ENCODE data around the gene BCL2L11. TPM values are rescaled to one million over a fixed set of nuclear protein-coding genes. Genes with fewer than 3 reads are reported as not detected.

The BCL2L11 gene
- total and polyA plus RNA-seq, 10 of the 15 experiments (the other 5 are each of a cell fraction or from before 2014, with no cell fraction given), result 0.29 to 10.1 (median 1.1) TPM

DNA sequence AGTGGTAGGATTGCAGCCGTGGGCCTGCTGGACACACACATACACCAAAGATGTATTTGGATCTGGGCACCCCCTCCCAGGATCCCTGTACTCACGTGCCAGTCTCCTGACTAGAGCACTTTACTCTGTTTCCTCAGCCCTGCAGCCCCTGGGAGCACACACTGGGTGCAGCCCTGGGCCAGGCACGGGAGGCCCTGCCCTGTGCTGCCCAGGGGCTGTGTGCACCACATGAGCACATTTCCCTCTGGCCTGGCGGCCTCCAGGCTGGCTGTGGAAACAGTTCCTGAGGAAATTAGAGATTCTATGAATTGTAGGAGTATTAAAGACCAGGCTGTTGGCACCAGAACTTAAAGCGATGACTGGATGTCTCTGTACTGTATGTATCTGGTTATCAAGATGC, 45.4 kb downstream of the BCL2L11 start:
- H3K4me3 ChIP-seq, result no peak overlapping the region
- TF ChIP-seq, protein P1, sequence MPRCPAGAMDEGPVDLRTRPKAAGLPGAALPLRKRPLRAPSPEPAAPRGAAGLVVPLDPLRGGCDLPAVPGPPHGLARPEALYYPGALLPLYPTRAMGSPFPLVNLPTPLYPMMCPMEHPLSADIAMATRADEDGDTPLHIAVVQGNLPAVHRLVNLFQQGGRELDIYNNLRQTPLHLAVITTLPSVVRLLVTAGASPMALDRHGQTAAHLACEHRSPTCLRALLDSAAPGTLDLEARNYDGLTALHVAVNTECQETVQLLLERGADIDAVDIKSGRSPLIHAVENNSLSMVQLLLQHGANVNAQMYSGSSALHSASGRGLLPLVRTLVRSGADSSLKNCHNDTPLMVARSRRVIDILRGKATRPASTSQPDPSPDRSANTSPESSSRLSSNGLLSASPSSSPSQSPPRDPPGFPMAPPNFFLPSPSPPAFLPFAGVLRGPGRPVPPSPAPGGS (IDR thresholded peaks at IDR 0.05; ENCODE audit: borderline replicate concordance, insufficient read depth, low read depth, low read length, poor library complexity, severe bottlenecking), result no peak
- TF ChIP-seq, protein P2, sequence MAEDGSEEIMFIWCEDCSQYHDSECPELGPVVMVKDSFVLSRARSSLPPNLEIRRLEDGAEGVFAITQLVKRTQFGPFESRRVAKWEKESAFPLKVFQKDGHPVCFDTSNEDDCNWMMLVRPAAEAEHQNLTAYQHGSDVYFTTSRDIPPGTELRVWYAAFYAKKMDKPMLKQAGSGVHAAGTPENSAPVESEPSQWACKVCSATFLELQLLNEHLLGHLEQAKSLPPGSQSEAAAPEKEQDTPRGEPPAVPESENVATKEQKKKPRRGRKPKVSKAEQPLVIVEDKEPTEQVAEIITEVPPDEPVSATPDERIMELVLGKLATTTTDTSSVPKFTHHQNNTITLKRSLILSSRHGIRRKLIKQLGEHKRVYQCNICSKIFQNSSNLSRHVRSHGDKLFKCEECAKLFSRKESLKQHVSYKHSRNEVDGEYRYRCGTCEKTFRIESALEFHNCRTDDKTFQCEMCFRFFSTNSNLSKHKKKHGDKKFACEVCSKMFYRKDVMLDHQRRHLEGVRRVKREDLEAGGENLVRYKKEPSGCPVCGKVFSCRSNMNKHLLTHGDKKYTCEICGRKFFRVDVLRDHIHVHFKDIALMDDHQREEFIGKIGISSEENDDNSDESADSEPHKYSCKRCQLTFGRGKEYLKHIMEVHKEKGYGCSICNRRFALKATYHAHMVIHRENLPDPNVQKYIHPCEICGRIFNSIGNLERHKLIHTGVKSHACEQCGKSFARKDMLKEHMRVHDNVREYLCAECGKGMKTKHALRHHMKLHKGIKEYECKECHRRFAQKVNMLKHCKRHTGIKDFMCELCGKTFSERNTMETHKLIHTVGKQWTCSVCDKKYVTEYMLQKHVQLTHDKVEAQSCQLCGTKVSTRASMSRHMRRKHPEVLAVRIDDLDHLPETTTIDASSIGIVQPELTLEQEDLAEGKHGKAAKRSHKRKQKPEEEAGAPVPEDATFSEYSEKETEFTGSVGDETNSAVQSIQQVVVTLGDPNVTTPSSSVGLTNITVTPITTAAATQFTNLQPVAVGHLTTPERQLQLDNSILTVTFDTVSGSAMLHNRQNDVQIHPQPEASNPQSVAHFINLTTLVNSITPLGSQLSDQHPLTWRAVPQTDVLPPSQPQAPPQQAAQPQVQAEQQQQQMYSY (CRISPR knock-in tag; IDR thresholded peaks at IDR 0.05), result no peak
- TF ChIP-seq ETV6 (conservative IDR thresholded peaks at IDR 0.05 in 1 of 2, IDR thresholded peaks at IDR 0.05 in 1 of 2; ENCODE audit: borderline replicate concordance in 1 of 2, low read depth in 1 of 2) (no peak), BHLHE40 (IDR thresholded peaks at IDR 0.05; ENCODE audit: borderline replicate concordance in 1 of 2, low read depth in 2 of 2, low read length in 1 of 2) (peak in 1 of 2 experiments; percentile 9; a peak in 1 of 4 replicates), ASH2L (IDR thresholded peaks at IDR 0.05; ENCODE audit: borderline replicate concordance, low read depth) (no peak), USF1 (IDR thresholded peaks at IDR 0.05; ENCODE audit: borderline replicate concordance, extremely low read length, insufficient read depth, low read depth, low read length) (no peak), TARDBP (IDR thresholded peaks at IDR 0.05; ENCODE audit: borderline replicate concordance) (no peak)
- BruUV-seq (replicated peaks), result no TSS peak
- intact Hi-C loops (cut with micrococcal nuclease; ENCODE audit: unreplicated experiment), result no loop called here
- DNase-seq (ENCODE audit: low read depth, low spot score), result no peak
- H4K20me1 ChIP-seq (ENCODE audit: control insufficient read depth, insufficient read depth), result no peaks in the 10 kb centered on the region
- FAIRE-seq, result no peak
- no peaks in the 10 kb centered on the region for H3K79me2 ChIP-seq (ENCODE audit: control insufficient read depth, insufficient read depth, low read length)
- H3K9me3 ChIP-seq (replicated peaks; ENCODE audit: control insufficient read depth, insufficient read depth, low read length), result no peaks in the 10 kb centered on the region
- H3K4me1 ChIP-seq (ENCODE audit: control insufficient read depth, insufficient read depth, low read length), result peaks cover 17% of the 10 kb centered on the region
- no peak overlapping the region for H2AFZ ChIP-seq (ENCODE audit: control insufficient read depth, low read depth, low read length)
- ChIA-PET SMC1A (ENCODE audit: uncharacterized antibody, unreplicated experiment) (no interaction called here), POLR2A (no interaction called here), RAD21 (ENCODE audit: unreplicated experiment) (no interaction called here), CTCF (no interaction called here)
- H3K4me2 ChIP-seq (ENCODE audit: control insufficient read depth, insufficient read depth), result no peak overlapping the region
- peaks cover 0 to 3% of the 10 kb centered on the region in 2 experiments; a peak in 1 of 4 replicates for H3K27me3 ChIP-seq (replicated peaks in 1 of 2; ENCODE audit: control insufficient read depth in 2 of 2, insufficient read depth in 2 of 2, low read length in 1 of 2)
- in situ Hi-C loops (cut with MboI), result no loop called here
- H3K27ac ChIP-seq (ENCODE audit: control insufficient read depth, insufficient read depth), result no peak overlapping the region
- H3K36me3 ChIP-seq (ENCODE audit: control insufficient read depth in 2 of 2, insufficient read depth in 2 of 2, low read length in 1 of 2), result peaks cover 0 to 15% of the 10 kb centered on the region in 2 experiments; a peak in 2 of 4 replicates
- no peak for ATAC-seq
- WGBS (ENCODE audit: insufficient coverage, insufficient replicate concordance, low lambda C conversion rate, missing lambda C conversion rate), result 72% methylated on average over 5 of the region's 5 CpGs
- no peak overlapping the region for H3K9ac ChIP-seq (ENCODE audit: control insufficient read depth, insufficient read depth, low read length)

Data from GM12878 (cell line).